ENCODE results near the gene RPS17. TPM values are rescaled to one million over a fixed set of nuclear protein-coding genes. Genes with fewer than 3 reads are reported as not detected.

Gene RPS17
- total RNA-seq, 4 donors from 2014 or later = 1,530 to 3,175 (median 2,057) TPM

DNA sequence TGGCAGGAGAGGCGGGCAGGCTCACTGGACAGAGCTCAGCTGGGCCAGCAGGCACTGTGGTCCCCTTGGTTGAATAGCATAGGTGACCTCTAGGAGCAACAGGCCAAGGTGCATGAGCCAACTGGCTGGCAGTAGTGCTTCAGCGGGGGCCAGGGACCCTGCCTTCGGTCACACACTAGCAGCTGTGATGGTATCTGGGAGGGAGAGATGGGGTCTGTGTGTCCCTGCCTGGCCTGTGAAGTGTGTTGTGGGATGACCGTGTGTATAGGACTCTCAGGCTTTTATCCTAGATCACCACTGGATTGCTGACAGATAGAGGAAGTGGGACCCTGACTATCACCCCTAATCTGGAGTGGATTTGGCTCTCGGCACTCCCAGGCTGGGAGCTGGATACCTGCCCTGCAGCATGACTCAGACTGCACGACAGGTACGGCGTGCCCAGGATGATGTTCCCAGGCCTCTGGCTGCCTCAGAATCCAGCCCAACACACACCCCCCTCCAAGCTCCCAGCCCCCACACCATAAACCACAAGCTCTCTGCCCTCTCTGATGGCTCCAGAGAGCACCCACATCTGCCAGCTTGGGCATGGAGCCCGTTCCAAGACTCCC lies 7.8 kb downstream of the RPS17 start:
- TF ChIP-seq, protein P1, sequence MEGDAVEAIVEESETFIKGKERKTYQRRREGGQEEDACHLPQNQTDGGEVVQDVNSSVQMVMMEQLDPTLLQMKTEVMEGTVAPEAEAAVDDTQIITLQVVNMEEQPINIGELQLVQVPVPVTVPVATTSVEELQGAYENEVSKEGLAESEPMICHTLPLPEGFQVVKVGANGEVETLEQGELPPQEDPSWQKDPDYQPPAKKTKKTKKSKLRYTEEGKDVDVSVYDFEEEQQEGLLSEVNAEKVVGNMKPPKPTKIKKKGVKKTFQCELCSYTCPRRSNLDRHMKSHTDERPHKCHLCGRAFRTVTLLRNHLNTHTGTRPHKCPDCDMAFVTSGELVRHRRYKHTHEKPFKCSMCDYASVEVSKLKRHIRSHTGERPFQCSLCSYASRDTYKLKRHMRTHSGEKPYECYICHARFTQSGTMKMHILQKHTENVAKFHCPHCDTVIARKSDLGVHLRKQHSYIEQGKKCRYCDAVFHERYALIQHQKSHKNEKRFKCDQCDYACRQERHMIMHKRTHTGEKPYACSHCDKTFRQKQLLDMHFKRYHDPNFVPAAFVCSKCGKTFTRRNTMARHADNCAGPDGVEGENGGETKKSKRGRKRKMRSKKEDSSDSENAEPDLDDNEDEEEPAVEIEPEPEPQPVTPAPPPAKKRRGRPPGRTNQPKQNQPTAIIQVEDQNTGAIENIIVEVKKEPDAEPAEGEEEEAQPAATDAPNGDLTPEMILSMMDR (IDR thresholded peaks at IDR 0.05; ENCODE audit: low read depth) = no peak

DNA sequence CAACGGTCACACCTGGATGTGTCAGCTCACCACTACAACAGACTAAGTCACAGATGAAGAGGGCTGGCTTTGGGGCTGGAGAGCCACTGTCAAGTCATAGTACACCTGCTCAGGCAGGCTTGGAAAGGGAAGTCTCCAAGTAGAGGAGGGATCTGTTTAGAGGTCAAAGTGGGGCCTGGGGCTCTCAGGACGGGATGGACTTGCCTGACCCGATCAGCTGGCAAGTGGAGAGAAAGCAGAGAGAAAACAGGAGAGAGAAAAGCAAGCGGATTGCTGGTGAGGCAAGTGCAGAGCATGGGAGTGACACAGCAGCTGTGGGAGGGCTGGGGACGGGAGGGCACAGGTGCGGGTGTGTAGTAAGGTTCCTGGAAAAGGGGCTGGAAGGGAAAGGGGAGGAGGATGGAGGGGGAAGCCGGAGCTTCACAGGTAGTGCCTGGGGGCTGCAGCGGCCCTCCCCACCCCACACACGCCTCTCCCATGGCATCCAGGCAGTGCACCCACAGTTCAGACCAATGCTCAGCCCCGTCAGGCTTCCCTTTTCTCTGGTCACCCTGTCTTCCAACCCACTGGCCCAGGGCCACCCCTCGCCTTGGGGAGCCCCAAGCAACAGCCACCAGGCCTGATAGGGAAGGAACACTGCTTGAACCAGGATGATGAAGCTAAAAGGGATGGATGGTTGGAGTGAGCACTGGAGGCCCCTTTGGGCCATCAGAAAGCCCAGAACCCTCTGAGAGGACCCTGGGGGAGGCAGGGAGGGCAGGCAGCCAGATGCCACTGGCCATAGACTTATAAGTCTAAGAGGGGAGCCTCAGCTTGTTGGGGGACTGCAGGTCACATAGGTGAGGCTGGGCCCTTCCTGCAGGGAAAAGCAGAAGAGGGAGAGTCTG lies 8.5 kb downstream of the RPS17 start:
- TF ChIP-seq, protein P1 (IDR thresholded peaks at IDR 0.05; ENCODE audit: low read depth) = no peak

DNA sequence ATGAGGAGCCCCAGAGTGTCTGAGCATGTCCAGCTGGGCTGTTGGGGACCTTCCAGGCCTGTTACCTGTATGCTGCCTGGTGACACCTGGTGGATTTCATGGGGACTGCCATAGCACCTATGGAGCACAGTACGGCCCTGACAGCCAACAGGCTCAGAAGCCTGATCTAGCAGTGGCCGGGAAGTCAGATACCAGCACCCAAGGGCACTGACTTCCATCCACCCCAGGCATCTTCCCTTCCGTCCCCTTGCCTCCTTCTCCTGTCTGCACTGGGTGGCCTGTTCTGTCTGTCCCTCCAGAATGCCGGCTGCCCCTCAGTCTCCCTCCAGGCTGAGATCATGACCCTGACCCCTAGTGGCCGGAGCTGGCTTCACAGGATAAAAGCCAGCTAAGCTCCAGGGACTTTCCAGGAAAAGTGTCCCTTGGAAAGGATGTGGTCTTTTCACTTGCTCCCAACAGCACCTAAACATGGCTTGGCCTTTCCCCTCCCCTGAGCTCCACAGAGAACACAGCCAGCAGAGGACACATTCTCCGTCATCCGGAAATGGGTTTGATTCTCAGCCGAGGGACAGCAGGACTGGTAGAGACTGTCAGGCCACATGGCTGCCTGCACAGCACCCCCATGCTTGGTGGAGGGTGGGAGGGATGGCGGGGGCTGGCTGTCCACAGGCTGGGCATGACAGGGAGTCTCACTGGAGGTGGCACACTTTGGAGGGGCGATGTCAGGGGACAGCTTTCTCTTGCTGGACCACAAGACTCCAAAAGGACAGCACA lies 9.5 kb downstream of the RPS17 start:
- TF ChIP-seq, protein P1 (IDR thresholded peaks at IDR 0.05; ENCODE audit: low read depth) = no peak

DNA sequence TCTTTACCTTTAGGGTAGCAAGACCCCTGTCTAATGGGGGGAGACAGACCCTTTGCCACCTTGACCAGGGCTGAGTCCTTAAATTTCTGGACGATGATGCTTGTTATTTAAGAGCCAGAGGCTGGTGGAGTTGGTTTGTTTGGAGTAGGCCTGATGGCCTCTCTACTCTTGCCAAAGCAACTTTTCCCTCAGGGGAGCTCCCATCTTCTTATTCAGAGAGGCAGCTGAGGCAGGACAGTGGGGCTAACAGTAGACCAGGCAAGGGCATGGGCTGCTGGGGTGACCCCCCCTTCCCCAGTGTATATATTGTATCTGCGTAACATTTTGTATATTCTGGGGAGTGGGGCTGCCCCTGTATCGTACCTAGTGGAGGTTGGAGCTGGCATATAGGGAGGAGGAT lies 10.3 kb downstream of the RPS17 start:
- TF ChIP-seq, protein P1 (IDR thresholded peaks at IDR 0.05; ENCODE audit: low read depth) = no peak

Other genes with a start within 250 kb of the RPS17 start
- gene GOLGA6L10, start 191.0 kb downstream of the RPS17 start, total RNA-seq = 1 to 10 TPM in 1 of 4 donors, under 1 TPM in 3; 0.16 to 1.5 (median 0.45) TPM
- 1 to 10 TPM; 1.0 to 2.3 (median 1.2) TPM for gene GOLGA6L9, start 110.6 kb downstream of the RPS17 start, total RNA-seq
- 1 to 10 TPM; 1.7 to 8.2 (median 3.0) TPM for gene CPEB1, start 106.9 kb upstream of the RPS17 start, total RNA-seq
- gene AP3B2, start 169.4 kb upstream of the RPS17 start, total RNA-seq = 1 to 10 TPM in 3 of 4 donors, under 1 TPM in 1; 0.82 to 3.4 (median 2.5) TPM

Measured in subcutaneous adipose tissue (tissue), 4 donors.